ENCODE results near the gene OBSCN.

The OBSCN gene

GRCh38 chr1:228276174-228276831 lies 68.5 kb downstream of the OBSCN start:
- DNase-seq (ENCODE audit: low read depth in 3 of 3): no peak

GRCh38 chr1:228276901-228277490 lies 69.2 kb downstream of the OBSCN start:
- no peak for DNase-seq (ENCODE audit: low read depth in 3 of 3)

- DNase-seq (ENCODE audit: low read depth in 3 of 3): no peak
Observed at GRCh38 chr1:228277491-228278431, 69.9 kb downstream of the OBSCN start.

GRCh38 chr1:228278432-228278941 lies 70.6 kb downstream of the OBSCN start:
- no peak for DNase-seq (ENCODE audit: low read depth in 3 of 3)

GRCh38 chr1:228279011-228279721 lies 71.3 kb downstream of the OBSCN start:
- DNase-seq (ENCODE audit: low read depth in 3 of 3): no peak

GRCh38 chr1:228279722-228280105 lies 71.9 kb downstream of the OBSCN start:
- no peak for DNase-seq (ENCODE audit: low read depth in 3 of 3)

- no peak for DNase-seq (ENCODE audit: low read depth in 3 of 3)
Observed at GRCh38 chr1:228280106-228280901, 72.5 kb downstream of the OBSCN start.

- no peak for DNase-seq (ENCODE audit: low read depth in 3 of 3)
Observed at GRCh38 chr1:228280961-228281591, 73.2 kb downstream of the OBSCN start.

GRCh38 chr1:228281631-228282328 lies 73.9 kb downstream of the OBSCN start:
- no peak for DNase-seq (ENCODE audit: low read depth in 3 of 3)

- DNase-seq (ENCODE audit: low read depth in 3 of 3): no peak
Observed at GRCh38 chr1:228282329-228283042, 74.6 kb downstream of the OBSCN start.

GRCh38 chr1:228283043-228283371 lies 75.2 kb downstream of the OBSCN start:
- DNase-seq (ENCODE audit: low read depth in 3 of 3): no peak

GRCh38 chr1:228283476-228284147 lies 75.8 kb downstream of the OBSCN start:
- DNase-seq (ENCODE audit: low read depth in 3 of 3): no peak

GRCh38 chr1:228284148-228284495 lies 76.3 kb downstream of the OBSCN start:
- DNase-seq (ENCODE audit: low read depth in 3 of 3): no peak

GRCh38 chr1:228284521-228284920 lies 76.7 kb downstream of the OBSCN start:
- no peak for DNase-seq (ENCODE audit: low read depth in 3 of 3)

- no peak for DNase-seq (ENCODE audit: low read depth in 3 of 3)
Observed at GRCh38 chr1:228285661-228286504, 78.0 kb downstream of the OBSCN start.

- no peak for DNase-seq (ENCODE audit: low read depth in 3 of 3)
Observed at GRCh38 chr1:228286505-228287417, 78.9 kb downstream of the OBSCN start.
